Hepatocyte (in vitro differentiated cells): ENCODE data around the gene SPAAR. TPM values are rescaled to one million over a fixed set of nuclear protein-coding genes. Genes with fewer than 3 reads are reported as not detected.
"Not testable (repeated sequence)": the region's sequence is repeated elsewhere in the genome, so short reads cannot be mapped to it uniquely, and the experiment has no call there.

Experiments used
- DNase-seq: peaks from one replicate; pipeline ENCODE4 v3.0.0-alpha.2; 2016; ENCODE audit warnings: low spot score
- H2AFZ ChIP-seq: fragments of 200-600 bp; sonication (generic); 2 replicates; pipeline ENCODE4 v1.6.0; 2016; ENCODE audit warnings: antibody characterized with exemption, mild to moderate bottlenecking
- H3K27ac ChIP-seq: fragments of 200-600 bp; sonication (generic); 2 replicates; pipeline ENCODE4 v1.5.1; 2016; ENCODE audit warnings: mild to moderate bottlenecking
- H3K27me3 ChIP-seq: fragments of 200-600 bp; sonication (generic); 2 replicates; pipeline ENCODE4 v1.6.1; 2016
- H3K36me3 ChIP-seq: fragments of 200-600 bp; sonication (generic); replicated peaks from 2 replicates; pipeline ENCODE4 v1.5.1; 2016; ENCODE audit warnings: low read depth; ENCODE audit not compliant: insufficient read depth
- H3K4me1 ChIP-seq: fragments of 200-600 bp; sonication (generic); 2 replicates; pipeline ENCODE4 v1.5.1; 2016; ENCODE audit warnings: mild to moderate bottlenecking, moderate library complexity; ENCODE audit not compliant: insufficient read depth
- H3K4me2 ChIP-seq: fragments of 200-600 bp; sonication (generic); 2 replicates; pipeline ENCODE4 v1.6.0; 2016
- H3K4me3 ChIP-seq: fragments of 200-600 bp; sonication (generic); 2 replicates; pipeline ENCODE4 v1.5.1; 2016; ENCODE audit warnings: mild to moderate bottlenecking
- H3K79me2 ChIP-seq: fragments of 200-600 bp; sonication (generic); 2 replicates; pipeline ENCODE4 v1.6.0; 2017; ENCODE audit warnings: mild to moderate bottlenecking
- H3K9me2 ChIP-seq: fragments of 200-600 bp; sonication (generic); replicated peaks from 2 replicates; pipeline ENCODE4 v1.6.0; 2017; ENCODE audit warnings: mild to moderate bottlenecking; ENCODE audit not compliant: insufficient read depth
- H3K9me3 ChIP-seq: fragments of 200-600 bp; sonication (generic); 2 replicates; pipeline ENCODE4 v1.5.1; 2016; ENCODE audit warnings: low read depth, mild to moderate bottlenecking
- H4K20me1 ChIP-seq: fragments of 200-600 bp; sonication (generic); 2 replicates; pipeline ENCODE4 v1.6.0; 2016; ENCODE audit warnings: mild to moderate bottlenecking; ENCODE audit not compliant: insufficient read depth, poor library complexity, severe bottlenecking
- EZH2 ChIP-seq: fragments of 200-600 bp; sonication (generic); IDR thresholded peaks from 2 replicates; pipeline ENCODE4 v1.6.1; 2016; ENCODE audit warnings: antibody characterized with exemption, mild to moderate bottlenecking, borderline replicate concordance
- EZH2phosphoT487 ChIP-seq: fragments of 200-600 bp; sonication (generic); IDR thresholded peaks from one replicate; pipeline ENCODE4 v1.6.1; 2018; ENCODE audit warnings: antibody characterized with exemption, mild to moderate bottlenecking, low read depth, moderate library complexity; ENCODE audit not compliant: unreplicated experiment, severe bottlenecking
- whole genome bisulfite sequencing: methylation state at CpG from one replicate; pipeline ENCODE4 v1.1.6; 2016; ENCODE audit warnings: low lambda C conversion rate; ENCODE audit errors: missing lambda C conversion rate; 5-methylcytosine and 5-hydroxymethylcytosine counted together
- polyA plus RNA-seq: library from polyadenylated mRNA; unstranded; fragments of >200 nt; fragmentation: Nextera tagmentation; extraction: Ambion mirVana; gene quantifications from 2 replicates; pipeline ENCODE4 v1.2.1, GENCODE V29; 2016
- total RNA-seq: library from RNA; depleted of rRNA; stranded (reverse); fragments of >200 nt; gene quantifications from 2 replicates; pipeline ENCODE4 v1.2.3, GENCODE V29; 2014
- TF ChIP-seq, protein P1 (sequence below): fragments of 200-600 bp; sonication (generic); IDR thresholded peaks from 2 replicates; pipeline ENCODE4 v1.5.1; 2016; ENCODE audit warnings: antibody characterized with exemption, mild to moderate bottlenecking; ENCODE audit not compliant: poor library complexity

Gene SPAAR
- total and polyA plus RNA-seq, 2 experiments from 2014 or later, result not detected

DNA sequence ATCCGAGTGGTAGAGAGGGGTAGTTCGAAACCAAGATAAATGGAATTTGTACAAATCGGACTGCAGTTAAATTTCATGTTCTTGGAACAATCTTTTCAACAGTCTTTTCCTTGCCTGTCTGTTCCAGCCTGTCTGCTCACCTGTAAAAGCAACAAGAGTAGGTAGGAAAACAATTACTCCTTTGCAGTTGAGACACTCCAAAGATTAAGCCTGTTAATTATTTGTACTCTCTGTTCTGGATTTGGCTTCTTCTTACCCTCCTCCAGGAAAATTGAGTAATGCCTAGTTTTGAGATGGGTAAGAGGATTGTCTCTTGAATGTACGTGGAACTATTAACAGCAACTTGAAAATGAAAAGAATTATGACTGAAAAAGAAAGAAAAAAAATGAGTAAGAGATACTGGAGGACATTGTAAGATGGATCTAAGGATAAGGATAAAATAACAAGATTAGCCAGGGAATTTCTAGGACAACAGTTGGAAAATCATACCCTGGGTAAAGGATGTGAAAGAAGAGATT is 24.3 kb downstream of the SPAAR start:
- H3K9me3 ChIP-seq, result no peaks in the 10 kb centered on the region
- no peaks in the 10 kb centered on the region for H3K79me2 ChIP-seq
- H4K20me1 ChIP-seq, result no peaks in the 10 kb centered on the region
- no peak for DNase-seq
- H3K27ac ChIP-seq, result no peak overlapping the region
- 65% methylated on average over 4 of the region's 4 CpGs for WGBS
- H3K4me3 ChIP-seq, result no peak overlapping the region
- H2AFZ ChIP-seq, result peak overlapping the region; percentile 18
- TF ChIP-seq EZH2phosphoT487 (no peak), EZH2 (no peak)
- TF ChIP-seq, protein P1, sequence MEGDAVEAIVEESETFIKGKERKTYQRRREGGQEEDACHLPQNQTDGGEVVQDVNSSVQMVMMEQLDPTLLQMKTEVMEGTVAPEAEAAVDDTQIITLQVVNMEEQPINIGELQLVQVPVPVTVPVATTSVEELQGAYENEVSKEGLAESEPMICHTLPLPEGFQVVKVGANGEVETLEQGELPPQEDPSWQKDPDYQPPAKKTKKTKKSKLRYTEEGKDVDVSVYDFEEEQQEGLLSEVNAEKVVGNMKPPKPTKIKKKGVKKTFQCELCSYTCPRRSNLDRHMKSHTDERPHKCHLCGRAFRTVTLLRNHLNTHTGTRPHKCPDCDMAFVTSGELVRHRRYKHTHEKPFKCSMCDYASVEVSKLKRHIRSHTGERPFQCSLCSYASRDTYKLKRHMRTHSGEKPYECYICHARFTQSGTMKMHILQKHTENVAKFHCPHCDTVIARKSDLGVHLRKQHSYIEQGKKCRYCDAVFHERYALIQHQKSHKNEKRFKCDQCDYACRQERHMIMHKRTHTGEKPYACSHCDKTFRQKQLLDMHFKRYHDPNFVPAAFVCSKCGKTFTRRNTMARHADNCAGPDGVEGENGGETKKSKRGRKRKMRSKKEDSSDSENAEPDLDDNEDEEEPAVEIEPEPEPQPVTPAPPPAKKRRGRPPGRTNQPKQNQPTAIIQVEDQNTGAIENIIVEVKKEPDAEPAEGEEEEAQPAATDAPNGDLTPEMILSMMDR, result no peak
- H3K4me2 ChIP-seq, result no peak overlapping the region
- no peaks in the 10 kb centered on the region for H3K36me3 ChIP-seq
- no peaks in the 10 kb centered on the region for H3K27me3 ChIP-seq
- no peaks in the 10 kb centered on the region for H3K9me2 ChIP-seq
- H3K4me1 ChIP-seq, result peaks cover 9% of the 10 kb centered on the region

DNA sequence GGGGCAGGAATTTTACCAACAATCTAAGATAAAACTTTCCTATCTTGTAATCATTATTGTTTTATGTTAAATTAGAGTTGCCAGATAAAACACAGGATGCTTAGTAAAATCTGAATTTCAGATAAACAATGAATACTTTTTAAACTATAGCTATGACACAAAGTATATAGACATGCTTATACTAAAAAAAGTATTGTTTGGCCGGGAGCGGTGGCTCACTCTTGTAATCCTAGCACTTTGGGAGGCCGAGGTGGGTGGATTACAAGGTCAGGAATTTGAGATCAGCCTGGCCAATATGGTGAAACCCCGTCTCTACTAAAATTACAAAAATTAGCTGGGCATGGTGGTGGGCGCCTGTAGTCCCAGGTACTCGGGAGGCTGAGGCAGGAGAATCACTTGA is 24.8 kb downstream of the SPAAR start:
- not testable (repeated sequence) for H3K27me3 ChIP-seq, H3K9me2 ChIP-seq, H2AFZ ChIP-seq, H4K20me1 ChIP-seq, H3K4me1 ChIP-seq, H3K27ac ChIP-seq, H3K36me3 ChIP-seq, H3K4me2 ChIP-seq, H3K9me3 ChIP-seq, H3K79me2 ChIP-seq, H3K4me3 ChIP-seq, DNase-seq
- WGBS, result 85% methylated on average over 6 of the region's 6 CpGs

DNA sequence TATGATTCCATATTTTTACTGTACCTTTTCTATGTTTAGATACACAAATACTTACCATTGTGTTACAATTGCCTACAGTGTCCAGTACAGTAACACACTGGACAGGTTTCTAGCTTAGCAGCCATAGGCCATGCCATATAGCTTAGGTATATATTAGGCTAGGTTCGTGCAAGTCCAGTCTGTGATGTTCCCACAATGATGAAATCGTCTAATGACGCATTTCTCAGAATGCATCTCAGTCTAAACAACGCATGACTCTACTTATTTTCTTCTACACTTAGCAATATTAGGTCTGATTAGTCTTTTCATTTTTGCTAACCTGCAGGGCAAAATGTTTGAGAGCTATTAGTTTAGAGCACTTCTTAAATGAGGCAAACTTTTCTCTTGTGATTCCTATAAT is 26.0 kb downstream of the SPAAR start:
- TF ChIP-seq EZH2phosphoT487 (no peak), EZH2 (no peak)
- TF ChIP-seq, protein P1, result no peak
- Histone ChIP-seq H3K4me1 (peaks cover 9% of the 10 kb centered on the region), H2AFZ (no peak overlapping the region), H3K79me2 (no peaks in the 10 kb centered on the region), H3K4me2 (no peak overlapping the region), H3K9me3 (no peaks in the 10 kb centered on the region), H3K4me3 (no peak overlapping the region), H3K27me3 (no peaks in the 10 kb centered on the region), H3K36me3 (no peaks in the 10 kb centered on the region), H4K20me1 (no peaks in the 10 kb centered on the region), H3K27ac (no peak overlapping the region), H3K9me2 (no peaks in the 10 kb centered on the region)
- WGBS, result 90% methylated on average over 4 of the region's 4 CpGs
- no peak for DNase-seq

DNA sequence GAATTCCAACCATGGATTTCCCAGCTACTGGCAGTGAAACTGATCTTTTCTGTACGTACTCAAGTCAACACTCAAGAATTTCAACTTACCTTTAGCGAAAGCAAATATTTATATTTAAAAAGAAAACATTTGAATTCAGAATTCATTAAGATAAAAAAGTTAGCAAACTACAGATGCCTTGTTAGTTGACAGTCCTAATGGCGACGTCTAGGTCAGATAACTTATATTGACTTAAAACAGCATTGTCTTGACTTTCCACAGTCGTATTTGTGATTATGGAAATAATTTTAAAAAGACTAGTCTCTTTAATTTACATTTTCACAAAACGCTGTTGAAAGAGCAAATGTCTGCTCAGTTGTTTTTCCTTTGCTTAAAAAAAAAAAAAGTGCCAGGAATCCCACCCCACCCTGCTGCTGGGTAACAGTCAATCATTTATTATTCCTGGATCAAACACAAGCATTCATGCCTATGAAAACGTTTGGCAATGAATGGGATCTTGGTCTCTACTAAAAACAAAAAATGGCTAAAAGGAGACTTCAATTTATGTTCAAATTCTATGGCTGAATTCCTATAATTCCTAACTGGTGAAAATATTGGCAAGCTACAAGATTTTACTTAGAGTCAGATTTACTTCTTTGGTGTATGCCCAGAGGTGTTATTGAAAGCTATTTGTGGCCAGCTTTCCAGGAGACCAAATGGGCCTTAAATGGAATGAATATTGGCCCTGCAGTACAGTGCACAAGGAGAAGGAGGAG is 26.6 kb downstream of the SPAAR start:
- Histone ChIP-seq H3K4me1 (peaks cover 9% of the 10 kb centered on the region), H3K9me2 (no peaks in the 10 kb centered on the region), H3K4me2 (no peak overlapping the region), H3K36me3 (no peaks in the 10 kb centered on the region), H3K27me3 (no peaks in the 10 kb centered on the region), H3K9me3 (no peaks in the 10 kb centered on the region), H3K79me2 (no peaks in the 10 kb centered on the region), H3K27ac (no peak overlapping the region), H3K4me3 (no peak overlapping the region), H4K20me1 (no peaks in the 10 kb centered on the region), H2AFZ (no peak overlapping the region)
- 36% methylated on average over 7 of the region's 7 CpGs for WGBS
- TF ChIP-seq, protein P1, result no peak
- TF ChIP-seq EZH2, result no peak
- TF ChIP-seq EZH2phosphoT487, result no peak
- no peak for DNase-seq
